DMS53 (cell line): ENCODE results near the gene BRINP3.

Experiments
- DNase-seq: peaks from one replicate; lab custom pipeline; 2025; lab: John Stamatoyannopoulos, UW

The BRINP3 gene

GRCh38 chr1:190452272-190452848 is 25.3 kb downstream of the BRINP3 start:
- DNase-seq: peak; percentile 68

GRCh38 chr1:190444464-190444863 is 33.2 kb downstream of the BRINP3 start:
- DNase-seq: no peak

- DNase-seq: no peak
Observed at GRCh38 chr1:190439447-190439846, 38.2 kb downstream of the BRINP3 start.

- DNase-seq: peak; percentile 53
Observed at GRCh38 chr1:190436615-190437014, 41.0 kb downstream of the BRINP3 start.

- no peak for DNase-seq
Observed at GRCh38 chr1:190429932-190430331, 47.7 kb downstream of the BRINP3 start.

- no peak for DNase-seq
Observed at GRCh38 chr1:190429141-190429540, 48.5 kb downstream of the BRINP3 start.

GRCh38 chr1:190416239-190416638 is 61.4 kb downstream of the BRINP3 start:
- DNase-seq: peak; percentile 33

- no peak for DNase-seq
Observed at GRCh38 chr1:190413142-190413541, 64.5 kb downstream of the BRINP3 start.

GRCh38 chr1:190403402-190403801 is 74.3 kb downstream of the BRINP3 start:
- DNase-seq: no peak

- no peak for DNase-seq
Observed at GRCh38 chr1:190399233-190399632, 78.4 kb downstream of the BRINP3 start.

GRCh38 chr1:190391582-190391981 is 86.1 kb downstream of the BRINP3 start:
- DNase-seq: no peak

- no peak for DNase-seq
Observed at GRCh38 chr1:190377991-190378390, 99.7 kb downstream of the BRINP3 start.

- no peak for DNase-seq
Observed at GRCh38 chr1:190377294-190377693, 100.4 kb downstream of the BRINP3 start.

- DNase-seq: no peak
Observed at GRCh38 chr1:190376044-190376443, 101.6 kb downstream of the BRINP3 start.

GRCh38 chr1:190373705-190374336 is 103.8 kb downstream of the BRINP3 start:
- DNase-seq: peak; percentile 57

GRCh38 chr1:190367200-190367599 is 110.5 kb downstream of the BRINP3 start:
- no peak for DNase-seq

GRCh38 chr1:190365283-190365682 is 112.4 kb downstream of the BRINP3 start:
- DNase-seq: no peak

- DNase-seq: no peak
Observed at GRCh38 chr1:190353538-190354101, 124.0 kb downstream of the BRINP3 start.

GRCh38 chr1:190344454-190344853 is 133.2 kb downstream of the BRINP3 start:
- DNase-seq: no peak

- DNase-seq: no peak
Observed at GRCh38 chr1:190338829-190339228, 138.8 kb downstream of the BRINP3 start.

- DNase-seq: no peak
Observed at GRCh38 chr1:190328871-190329270, 148.8 kb downstream of the BRINP3 start.

GRCh38 chr1:190328361-190328760 is 149.3 kb downstream of the BRINP3 start:
- no peak for DNase-seq

GRCh38 chr1:190327271-190327670 is 150.4 kb downstream of the BRINP3 start:
- no peak for DNase-seq

- DNase-seq: no peak
Observed at GRCh38 chr1:190323530-190323929, 154.1 kb downstream of the BRINP3 start.
